Subcutaneous adipose tissue (tissue), 4 donors: ENCODE measurements around the gene DIAPH3. TPM values are rescaled to one million over a fixed set of nuclear protein-coding genes. Genes with fewer than 3 reads are reported as not detected.

Experiments
- CTCF ChIP-seq: fragments of 450-650 bp; IDR thresholded peaks from one replicate; pipeline ENCODE4 v1.5.1; 2016; ENCODE audit warnings: low read depth, mild to moderate bottlenecking, control low read depth, antibody characterized with exemption, moderate library complexity
- total RNA-seq, 4 donors: library from RNA; depleted of rRNA; stranded (reverse); fragments of >200 nt; gene quantifications; one replicate each; pipeline ENCODE4 v1.1.0, GENCODE V29; 2016

The DIAPH3 gene
- total RNA-seq, 4 donors from 2014 or later, result 0.38 to 1.5 (median 0.66) TPM; not detected in 1

GRCh38 chr13:60093425-60094019 lies 70.2 kb downstream of the DIAPH3 start:
- no peak for TF ChIP-seq CTCF

GRCh38 chr13:60091573-60091972 lies 72.2 kb downstream of the DIAPH3 start:
- no peak for TF ChIP-seq CTCF

GRCh38 chr13:60090574-60090973 lies 73.2 kb downstream of the DIAPH3 start:
- no peak for TF ChIP-seq CTCF

GRCh38 chr13:60080850-60081249 lies 82.9 kb downstream of the DIAPH3 start:
- no peak for TF ChIP-seq CTCF

- no peak for TF ChIP-seq CTCF
Measured at GRCh38 chr13:60078226-60078625, 85.5 kb downstream of the DIAPH3 start.

GRCh38 chr13:60075850-60076249 lies 87.9 kb downstream of the DIAPH3 start:
- no peak for TF ChIP-seq CTCF

- TF ChIP-seq CTCF, result no peak
Measured at GRCh38 chr13:60074397-60074796, 89.3 kb downstream of the DIAPH3 start.
